ENCODE data around the gene ANKS1A. TPM values are rescaled to one million over a fixed set of nuclear protein-coding genes. Genes with fewer than 3 reads are reported as not detected.
"Not testable (repeated sequence)": the region's sequence is repeated elsewhere in the genome, so short reads cannot be mapped to it uniquely, and the experiment has no call there.

Gene ANKS1A
- total RNA-seq, 1 donor from 2014 or later: 35.1 TPM

DNA sequence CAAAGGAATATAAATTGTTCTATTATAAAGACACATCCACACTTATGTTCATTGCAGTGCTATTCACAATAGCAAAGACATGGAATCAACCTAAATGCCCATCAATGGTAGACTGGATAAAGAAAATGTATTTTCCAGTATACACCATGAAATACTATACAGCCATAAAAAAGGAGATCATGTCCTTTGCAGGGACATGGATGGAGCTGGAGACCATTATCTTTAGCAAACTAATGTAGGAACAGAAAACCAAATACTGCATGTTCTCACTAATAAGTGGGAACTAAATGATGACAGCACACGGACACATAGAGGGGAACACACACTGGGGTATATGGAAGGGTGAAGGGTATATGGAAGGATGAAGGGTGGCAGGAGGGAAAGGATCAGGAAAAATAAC, 5.0 kb upstream of the ANKS1A start:
- not testable (repeated sequence) for DNase-seq (ENCODE audit: low read depth in 2 of 2)

DNA sequence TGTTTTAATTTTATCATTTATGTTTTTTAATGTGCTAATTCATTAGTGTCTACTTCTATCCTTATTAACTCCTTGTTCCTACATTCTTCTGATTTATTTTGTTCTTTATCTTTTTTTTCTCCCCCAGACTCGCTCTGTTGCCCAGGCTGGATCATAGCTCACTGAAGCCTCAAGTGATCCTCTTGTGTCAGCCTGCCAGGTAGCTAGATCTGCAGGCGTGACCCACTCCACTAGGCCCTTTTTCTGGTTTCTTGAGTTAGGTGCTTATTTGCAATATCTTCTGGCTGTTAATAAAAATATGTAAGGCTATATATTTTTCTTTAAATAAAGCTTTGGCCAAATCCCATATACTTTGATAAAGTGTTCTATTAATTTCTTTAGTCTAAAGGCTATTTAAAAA, 4.1 kb upstream of the ANKS1A start:
- DNase-seq (ENCODE audit: low read depth in 2 of 2): no peak

DNA sequence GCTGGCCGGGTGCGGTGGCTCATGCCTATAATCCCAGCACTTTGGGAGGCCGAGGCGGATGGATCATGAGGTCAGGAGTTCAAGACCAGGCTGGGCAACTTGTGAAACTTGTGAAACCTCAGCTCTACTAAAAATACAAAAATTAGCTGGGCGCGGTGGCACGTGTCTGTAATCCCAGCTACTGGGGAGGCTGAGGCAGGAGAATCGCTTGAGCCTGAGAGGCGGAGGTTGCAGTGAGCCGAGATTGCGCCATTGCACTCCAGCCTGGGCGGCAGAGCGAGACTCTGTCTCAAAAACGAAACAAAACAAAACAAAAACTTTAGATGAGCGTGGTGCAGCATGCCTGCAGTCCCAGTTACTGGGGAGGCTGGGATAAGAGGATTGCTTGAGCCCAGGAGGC, 3.2 kb upstream of the ANKS1A start:
- DNase-seq (ENCODE audit: low read depth in 2 of 2): not testable (repeated sequence)

DNA sequence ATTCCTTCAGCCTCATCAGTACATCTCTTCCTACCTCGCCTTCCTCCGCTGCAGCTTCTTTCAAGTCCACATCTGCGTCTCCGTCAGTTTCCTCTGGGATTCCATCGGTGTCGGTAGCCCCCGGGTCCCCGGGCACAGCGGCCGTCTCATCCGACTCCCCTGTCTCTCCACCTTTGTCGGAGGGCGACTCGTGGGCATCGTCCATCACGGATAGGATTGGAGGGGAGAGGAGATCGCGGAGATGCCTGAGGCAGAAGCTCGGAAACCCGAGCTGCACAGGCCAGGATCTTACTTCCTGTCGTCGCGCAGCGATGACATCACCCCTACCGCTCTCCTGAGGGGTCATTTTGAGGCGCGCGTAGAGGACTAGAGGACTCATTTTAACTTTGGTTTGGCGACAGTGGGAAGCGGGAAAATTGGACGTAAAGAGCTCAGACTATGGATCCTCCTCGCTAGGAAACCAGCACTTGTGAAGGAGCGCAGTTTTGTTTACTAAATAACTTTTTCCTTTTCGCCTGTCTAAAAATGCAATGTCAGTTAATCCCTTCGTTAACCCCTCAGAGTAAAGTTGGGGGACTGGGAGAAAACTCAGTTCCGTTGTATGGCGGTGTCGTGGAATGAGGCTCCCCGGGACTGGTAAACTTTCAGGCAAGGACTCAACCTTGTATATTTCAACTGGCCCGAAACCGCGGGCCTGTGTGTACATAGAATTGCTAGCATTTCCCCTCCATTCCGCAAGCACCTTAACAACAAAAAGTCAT, 1.1 kb upstream of the ANKS1A start, which contains the start of gene TAF11:
TAF11 (minus strand) TSS at position 290 of the 761 bp plus-strand sequence; CDS start at position 205, 85 bp downstream.
- DNase-seq (ENCODE audit: low read depth in 2 of 2): peak; percentile 95 to 96

DNA sequence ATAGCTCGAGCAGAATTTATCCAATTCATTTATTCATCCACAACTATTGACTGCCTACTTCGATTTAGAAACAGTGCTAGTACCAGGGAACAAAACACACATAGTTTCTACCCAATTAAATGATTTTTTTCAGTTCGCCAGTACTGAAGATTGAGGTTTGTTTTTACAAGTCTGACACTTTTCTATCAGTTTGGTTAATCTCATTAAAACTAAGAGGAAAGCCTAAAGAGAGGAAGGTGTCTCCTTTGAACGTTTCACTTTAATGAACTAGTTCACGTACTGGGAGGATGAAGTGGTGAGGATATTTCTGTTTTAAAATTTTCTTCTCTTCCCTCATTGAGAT, 570 bp upstream of the ANKS1A start:
- DNase-seq (ENCODE audit: low read depth in 2 of 2): peak in 1 of 2 donors; percentile 7

DNA sequence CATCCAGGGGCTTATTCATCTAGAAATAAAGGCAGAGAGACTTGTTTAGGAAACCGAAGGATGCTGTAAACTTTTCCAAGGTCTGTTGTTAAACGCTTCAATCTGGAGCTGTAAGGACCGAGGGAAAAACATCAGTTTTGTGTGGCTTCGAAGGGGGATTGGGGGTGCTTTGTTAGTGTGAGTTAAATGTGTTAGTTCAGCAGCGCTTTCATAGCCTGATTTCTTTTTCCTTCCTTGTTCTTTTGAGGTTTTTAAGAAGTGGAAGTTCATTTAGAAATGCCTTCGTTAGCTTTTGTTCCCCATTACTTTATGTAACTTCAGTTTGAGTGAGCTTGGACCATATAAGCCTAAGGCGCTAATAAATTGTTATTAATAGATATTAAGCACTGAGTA, 1.5 kb downstream of the ANKS1A start:
- no peak for DNase-seq (ENCODE audit: low read depth in 2 of 2)

DNA sequence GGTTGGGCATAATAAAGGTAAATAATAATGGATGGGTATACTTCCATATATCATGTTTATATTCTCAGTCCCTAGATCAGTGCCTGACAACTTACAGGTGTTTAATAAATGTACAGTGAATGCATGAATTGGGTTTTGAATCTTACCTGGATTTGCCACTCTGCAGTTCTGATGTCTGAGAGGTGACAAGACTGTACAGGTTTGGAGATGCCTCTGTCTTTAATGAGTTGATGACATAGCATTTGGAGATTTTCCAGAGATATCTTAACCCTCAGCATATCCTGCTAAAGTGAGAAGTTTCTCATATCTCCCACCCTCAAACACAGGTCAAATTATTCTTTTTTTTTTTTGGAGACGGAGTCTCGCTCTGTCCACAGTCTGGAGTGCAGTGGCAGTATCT, 2.2 kb downstream of the ANKS1A start:
- no peak for DNase-seq (ENCODE audit: low read depth in 2 of 2)

DNA sequence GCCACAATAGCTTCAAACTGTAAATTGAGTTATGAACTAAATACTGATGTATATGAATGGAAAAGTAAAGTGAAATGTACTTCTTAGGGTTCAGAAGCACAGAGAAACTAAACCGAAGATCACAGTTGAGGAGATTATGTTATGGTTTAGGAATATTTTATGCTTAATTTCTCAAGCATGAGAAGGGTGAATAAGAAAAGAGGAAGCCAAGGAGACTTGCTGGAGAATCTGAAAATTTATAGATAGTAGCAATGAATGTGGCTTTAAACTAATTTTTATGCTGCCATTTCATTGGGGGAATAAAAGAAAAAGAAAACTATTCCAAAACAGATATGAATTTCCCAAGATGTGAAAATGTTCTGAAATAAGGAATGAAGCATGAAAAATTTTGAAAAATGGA, 5.6 kb downstream of the ANKS1A start:
- no peak for DNase-seq (ENCODE audit: low read depth in 2 of 2)

DNA sequence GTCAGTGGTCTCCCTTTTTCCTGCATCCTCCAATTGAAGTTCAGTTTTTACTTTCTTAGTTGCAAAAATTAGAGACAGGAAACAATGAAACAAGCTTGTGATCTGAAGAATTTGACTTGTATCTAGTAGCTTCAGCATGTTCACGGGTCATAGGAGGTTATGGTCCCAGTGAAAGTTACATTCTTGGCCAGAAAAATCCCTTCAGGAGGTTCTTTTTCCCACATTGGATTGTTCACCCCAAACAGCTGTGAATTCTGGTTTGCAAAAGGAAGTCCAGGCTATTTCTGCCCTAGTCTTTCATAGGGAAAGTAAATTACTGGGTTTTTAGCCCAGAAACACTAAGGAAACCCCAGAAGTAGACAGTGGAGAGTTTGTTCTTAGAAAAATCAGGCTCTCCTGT, 8.1 kb downstream of the ANKS1A start:
- DNase-seq (ENCODE audit: low read depth in 2 of 2): no peak

DNA sequence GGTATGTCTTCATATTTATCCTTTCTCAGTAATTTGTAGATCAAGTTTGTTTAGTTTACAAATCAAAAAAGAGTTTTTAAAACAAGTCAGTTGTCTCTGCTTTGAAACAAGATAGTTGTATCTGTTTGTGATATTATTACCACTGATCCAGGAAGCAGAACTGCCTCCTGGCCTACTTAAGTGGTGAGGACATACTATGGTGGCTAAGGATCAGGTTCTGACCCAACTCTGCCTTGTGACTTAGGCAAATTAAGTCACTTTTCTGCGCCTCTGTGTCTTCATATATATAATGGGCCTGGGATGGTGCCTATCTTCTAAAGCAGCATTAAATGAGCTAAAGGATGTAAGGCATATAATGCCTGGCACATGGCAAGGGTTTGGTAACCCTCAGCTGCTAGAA, 8.7 kb downstream of the ANKS1A start:
- DNase-seq (ENCODE audit: low read depth in 2 of 2): no peak

DNA sequence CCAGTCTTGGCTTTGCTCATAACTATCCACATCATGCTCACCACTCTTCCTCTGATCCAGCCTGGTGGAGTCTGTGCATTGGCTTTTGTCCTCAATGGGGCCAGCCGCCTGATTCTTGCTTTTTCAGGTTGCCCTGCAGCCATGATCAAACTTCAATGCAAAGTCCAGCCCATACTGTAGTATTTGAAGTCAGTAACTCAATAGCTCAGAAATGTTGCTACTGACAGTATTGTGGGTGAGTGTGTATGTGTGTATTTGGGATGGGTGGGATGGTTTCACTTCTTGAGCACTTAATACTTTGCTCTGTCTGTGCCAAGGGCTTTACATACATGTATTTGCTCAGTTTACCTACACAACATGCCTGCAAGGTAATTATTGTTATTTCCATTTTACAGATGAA, 10.7 kb downstream of the ANKS1A start:
- not testable (repeated sequence) for DNase-seq (ENCODE audit: low read depth in 2 of 2)

DNA sequence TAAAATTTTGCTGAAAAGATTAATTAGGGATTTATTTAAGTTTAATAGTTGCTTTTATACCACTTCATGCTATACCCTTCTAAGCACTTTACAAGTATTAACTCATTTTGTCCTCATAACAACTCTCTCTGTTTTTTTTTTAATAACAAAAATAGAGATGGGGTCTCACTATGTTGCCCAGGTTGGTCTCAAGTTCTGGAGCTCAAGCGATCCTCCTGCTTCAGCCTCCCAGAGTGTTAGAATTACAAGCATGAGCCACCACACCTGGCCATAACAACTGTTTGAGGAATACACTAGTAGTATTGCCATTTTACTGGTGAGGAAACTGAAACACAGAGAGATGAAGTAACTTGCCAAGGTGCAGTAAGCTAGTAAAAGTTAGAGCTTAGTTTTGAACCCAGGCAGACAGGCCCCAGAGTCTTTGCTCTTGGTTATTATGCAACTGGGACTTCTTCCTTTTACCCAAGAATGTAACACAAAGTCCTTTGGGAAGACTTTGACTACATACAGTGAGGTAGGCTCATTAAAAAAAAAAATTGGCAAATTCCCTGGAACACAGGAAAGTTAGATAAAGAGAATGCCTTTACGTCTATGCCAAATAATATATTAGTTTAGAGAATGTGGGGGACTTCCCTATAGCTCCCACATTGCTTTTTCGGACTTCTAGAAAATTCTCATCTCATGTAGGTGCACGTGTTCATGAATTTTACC, 11.4 kb downstream of the ANKS1A start:
- peak in 1 of 2 donors; percentile 10 for DNase-seq (ENCODE audit: low read depth in 2 of 2)

DNA sequence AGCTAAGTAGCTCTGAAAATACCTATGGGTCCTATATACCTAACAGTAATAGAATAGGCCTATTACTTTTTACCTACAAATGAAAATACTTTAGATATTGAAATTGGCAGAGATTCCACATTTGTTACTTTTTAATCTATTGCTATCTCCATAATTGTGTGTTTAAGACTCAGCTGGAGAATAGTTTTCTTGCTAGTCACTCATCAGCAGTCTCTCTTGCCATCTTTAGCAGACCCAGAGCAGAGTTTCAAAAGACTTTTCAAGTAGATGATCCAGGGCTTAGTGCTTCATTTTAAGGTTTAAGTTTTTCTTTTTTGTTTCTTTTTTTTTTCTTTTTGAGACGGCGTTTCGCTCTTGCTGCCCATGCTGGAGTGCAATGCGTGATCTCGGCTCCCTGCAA, 12.9 kb downstream of the ANKS1A start:
- no peak for DNase-seq (ENCODE audit: low read depth in 2 of 2)

DNA sequence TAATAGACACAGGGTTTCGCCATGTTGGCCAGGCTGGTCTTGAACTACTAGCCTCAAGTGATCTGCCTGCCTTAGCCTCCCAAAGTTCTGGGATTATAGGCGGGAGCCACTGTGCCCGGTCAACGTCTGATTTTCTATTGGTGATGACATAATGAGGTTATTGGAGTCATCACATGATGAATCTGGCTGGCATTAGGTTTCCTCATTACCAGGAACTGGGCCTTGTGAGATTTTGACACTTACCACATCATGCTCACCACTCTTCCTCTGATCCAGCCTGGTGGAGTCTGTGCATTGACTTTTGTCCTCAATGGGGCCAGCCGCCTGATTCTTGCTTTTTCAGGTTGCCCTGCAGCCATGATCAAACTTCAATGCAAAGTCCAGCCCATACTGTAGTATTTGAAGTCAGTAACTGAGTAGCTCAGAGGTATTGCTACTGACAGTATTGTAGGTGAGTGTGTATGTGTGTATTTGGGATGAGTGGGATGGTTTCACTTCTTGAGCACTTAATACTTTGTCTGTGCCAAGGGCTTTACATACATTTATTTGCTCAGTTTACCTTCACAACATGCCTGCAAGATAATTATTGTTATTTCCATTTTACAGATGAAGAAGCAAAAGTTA, 16.0 kb downstream of the ANKS1A start:
- DNase-seq (ENCODE audit: low read depth in 2 of 2): no peak

DNA sequence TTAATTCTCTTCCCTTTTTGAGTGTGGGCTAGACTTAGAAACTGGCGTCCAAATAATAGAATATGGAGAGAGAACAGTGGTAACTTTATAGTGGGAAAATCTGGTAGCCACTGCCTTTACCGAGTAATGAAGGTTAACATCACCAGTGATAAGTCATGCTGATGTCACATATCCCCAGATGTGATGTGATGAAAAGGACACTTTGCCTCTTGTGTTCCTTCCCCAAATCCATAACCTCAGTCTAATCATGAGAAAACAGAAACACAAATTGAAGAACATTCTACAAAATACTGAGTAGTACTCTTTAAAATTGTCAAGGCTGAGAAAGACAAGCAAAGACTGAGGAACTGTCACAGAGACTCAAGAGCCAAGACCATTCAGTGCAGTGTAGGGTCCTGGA, 17.8 kb downstream of the ANKS1A start:
- DNase-seq (ENCODE audit: low read depth in 2 of 2): no peak

DNA sequence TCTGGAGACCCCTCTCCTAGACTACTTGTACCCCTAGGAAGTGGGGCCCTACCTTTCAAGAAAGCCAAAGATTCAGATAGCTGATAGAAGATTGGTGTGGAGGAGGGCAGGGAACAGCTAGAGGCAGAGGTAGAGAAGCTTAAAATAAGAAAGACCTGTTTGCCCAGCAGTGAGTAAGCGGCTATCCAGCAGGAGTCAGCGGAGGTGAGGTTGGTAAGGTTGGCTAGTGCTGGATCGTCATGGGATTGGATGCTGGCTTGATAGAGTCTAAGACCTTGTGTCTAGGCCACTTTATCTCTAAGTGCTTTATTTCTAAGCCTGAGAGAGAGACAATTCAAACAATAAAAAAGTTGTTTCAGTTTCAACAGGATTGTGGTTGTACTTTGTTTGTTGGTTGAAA, 19.1 kb downstream of the ANKS1A start:
- no peak for DNase-seq (ENCODE audit: low read depth in 2 of 2)

DNA sequence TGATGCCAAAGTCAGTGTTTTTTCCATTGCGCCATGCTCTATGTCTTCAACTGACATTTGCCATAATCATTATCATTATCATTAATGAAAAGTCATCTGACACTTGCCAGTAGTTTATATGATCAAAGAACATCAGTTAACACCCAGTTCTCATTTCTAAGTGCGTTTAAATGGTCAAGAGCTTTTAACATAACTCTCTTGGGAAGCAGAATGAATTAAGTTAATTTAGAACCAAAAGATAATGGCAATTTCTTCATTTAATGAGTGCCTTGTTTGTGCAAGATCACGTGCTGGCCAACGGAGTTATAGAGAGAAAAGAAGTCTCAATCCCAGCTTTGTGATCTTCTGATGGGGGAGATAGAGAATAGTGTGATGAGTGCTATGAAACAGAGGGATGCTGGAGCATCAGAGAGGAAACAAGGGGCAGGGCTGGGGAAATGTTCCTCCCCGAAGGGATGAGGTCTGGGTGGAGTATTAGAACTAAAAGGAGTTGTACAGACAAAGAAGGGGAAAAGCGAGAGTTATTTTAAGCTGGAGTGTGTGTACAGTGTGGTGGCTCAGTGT, 20.3 kb downstream of the ANKS1A start:
- DNase-seq (ENCODE audit: low read depth in 2 of 2): no peak

DNA sequence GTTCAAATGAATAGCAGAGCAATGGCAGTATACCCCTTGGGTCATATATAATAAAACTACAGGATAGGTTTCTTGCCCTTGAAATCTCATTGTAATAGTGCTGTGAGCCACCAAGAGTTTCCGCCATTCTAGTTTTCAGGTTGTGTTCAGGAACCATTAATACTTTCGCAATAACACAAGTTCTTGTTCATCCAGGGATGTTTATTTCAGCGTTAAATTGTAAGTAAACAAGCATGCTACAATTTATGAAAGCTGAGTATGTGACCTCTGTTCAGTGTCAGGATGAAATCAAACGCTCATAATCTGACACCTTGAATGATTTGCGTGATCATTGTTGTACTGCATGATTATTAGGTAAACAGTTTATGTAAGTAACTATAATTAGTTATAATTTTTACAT, 22.8 kb downstream of the ANKS1A start:
- DNase-seq (ENCODE audit: low read depth in 2 of 2): no peak

DNA sequence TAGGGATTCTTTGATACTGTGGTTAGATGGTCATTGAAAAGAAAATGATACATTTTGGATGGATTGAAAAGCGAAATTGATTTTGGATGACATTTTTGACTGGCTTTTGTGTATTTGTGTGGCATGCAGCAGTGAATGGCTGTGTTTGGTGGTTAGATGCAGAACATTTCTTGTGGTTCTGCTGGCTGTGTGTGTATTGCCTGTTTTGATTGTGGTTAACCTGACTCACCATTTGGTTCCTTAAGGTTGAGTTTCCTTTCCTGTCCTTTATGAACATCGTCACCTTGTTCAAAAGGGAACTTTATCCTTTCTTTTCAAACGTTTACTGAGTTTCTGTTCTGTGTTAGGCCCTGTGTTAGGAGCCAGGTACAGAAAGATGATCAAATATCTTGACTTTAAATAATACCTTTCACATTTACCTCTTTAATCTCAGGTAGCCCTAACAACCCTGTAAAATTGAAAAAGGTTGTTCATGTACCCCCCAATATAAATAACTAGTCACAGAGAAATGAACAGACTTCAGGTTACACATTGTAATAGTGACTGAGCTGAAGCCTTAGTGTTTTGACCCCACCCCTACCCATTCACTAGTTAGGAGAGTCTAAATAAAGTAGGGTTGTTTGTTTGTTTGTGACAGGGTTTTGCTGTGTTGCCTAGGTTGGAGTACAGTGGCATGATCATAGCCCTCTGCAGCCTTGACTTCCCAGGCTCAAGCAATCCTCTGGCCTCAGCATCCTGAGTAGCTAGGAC, 23.8 kb downstream of the ANKS1A start:
- DNase-seq (ENCODE audit: low read depth in 2 of 2): peak in 1 of 2 donors; percentile 79

DNA sequence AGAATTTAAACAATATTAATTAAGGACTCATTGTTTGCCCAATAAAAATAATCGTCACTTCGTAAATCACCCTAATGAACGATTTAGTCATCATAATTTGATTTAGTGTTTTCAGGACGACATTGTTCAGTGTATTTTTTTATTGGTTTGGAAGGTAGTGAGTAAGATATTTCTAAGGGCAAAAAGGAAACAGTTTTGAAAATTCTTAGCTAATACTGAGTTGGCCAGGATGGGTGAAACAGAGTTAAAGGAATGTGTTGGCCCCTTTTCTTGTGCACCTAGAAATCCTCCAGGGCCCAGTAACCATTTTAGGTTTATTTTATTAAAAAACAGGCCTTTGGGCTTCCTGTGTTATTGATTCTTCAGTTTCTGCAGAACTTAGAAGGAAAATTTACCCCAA, 25.3 kb downstream of the ANKS1A start:
- DNase-seq (ENCODE audit: low read depth in 2 of 2): peak in 1 of 2 donors; percentile 9

DNA sequence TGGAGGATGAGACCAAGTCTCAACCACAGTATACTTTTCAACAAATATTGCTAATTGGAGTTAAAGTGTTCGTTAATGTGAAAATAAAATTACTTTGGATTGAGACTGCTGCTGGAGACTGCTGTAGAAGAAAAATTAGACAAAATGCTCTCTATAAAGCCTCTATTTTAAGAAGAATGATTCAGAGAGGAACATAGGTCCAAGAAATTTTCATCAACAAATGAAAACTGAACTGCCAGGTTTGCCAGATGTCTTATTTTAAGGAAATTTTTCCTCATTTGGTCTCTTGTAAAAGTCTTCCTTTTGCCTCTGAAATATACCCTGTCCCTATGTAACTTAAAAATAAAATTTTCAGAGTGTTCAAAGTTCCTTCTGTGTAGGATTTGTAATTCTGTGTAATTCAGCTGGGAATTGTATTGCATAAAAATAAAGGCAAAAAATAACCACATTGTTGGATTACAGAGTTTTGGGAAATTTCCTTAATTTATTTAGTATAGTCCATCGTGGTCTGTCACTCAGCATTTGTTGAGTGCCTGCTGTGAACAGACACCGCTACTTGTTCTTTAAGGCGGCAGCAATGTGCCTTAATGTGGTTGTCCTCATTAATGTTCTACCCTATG, 27.4 kb downstream of the ANKS1A start:
- DNase-seq (ENCODE audit: low read depth in 2 of 2): no peak
